HEK293T (cell line): ENCODE results near the gene YPEL2.
A peak's percentile ranks its signal among the peaks of the same experiment; 100 is the strongest.

Source experiments
- CTCF ChIA-PET: fragments of 350-600 bp; formaldehyde crosslinking; extraction: SDS; loops from one replicate; lab custom pipeline; 2021; ENCODE audit warnings: antibody characterized with exemption, inconsistent platforms; lab: Yijun Ruan, JAX
- POLR2A ChIA-PET: fragments of 350-600 bp; formaldehyde crosslinking; extraction: SDS; loops from one replicate; lab custom pipeline; 2020; ENCODE audit warnings: antibody characterized with exemption, inconsistent platforms; lab: Yijun Ruan, JAX
- DNase-seq: peaks from one replicate; pipeline ENCODE4 v3.0.0; 2012; ENCODE audit warnings: mixed read lengths; ENCODE audit errors: extremely low spot score
- ARNT ChIP-seq: fragments of 450-650 bp; IDR thresholded peaks from 2 replicates; pipeline ENCODE4 v1.6.1; 2017; ENCODE audit warnings: mild to moderate bottlenecking
- BHLHE40 ChIP-seq: fragments of 450-650 bp; IDR thresholded peaks from 2 replicates; pipeline ENCODE4 v1.6.1; 2016; ENCODE audit warnings: mild to moderate bottlenecking, moderate library complexity, borderline replicate concordance
- CTBP1 ChIP-seq: fragments of 450-650 bp; IDR thresholded peaks from 2 replicates; pipeline ENCODE4 v1.6.1; 2016; ENCODE audit warnings: borderline replicate concordance
- ELF4 ChIP-seq: fragments of 450-650 bp; IDR thresholded peaks from 2 replicates; pipeline ENCODE4 v1.6.1; 2017; ENCODE audit warnings: antibody characterized with exemption
- FOXA1 ChIP-seq: fragments of 450-650 bp; IDR thresholded peaks from 2 replicates; pipeline ENCODE4 v1.6.1; 2016; ENCODE audit warnings: mild to moderate bottlenecking
- FOXK2 ChIP-seq: fragments of 450-650 bp; IDR thresholded peaks from 2 replicates; pipeline ENCODE4 v1.6.1; 2016; ENCODE audit warnings: mild to moderate bottlenecking
- FOXM1 ChIP-seq: fragments of 450-650 bp; IDR thresholded peaks from 2 replicates; pipeline ENCODE4 v1.6.1; 2017; ENCODE audit warnings: mild to moderate bottlenecking, borderline replicate concordance
- HDGF ChIP-seq: fragments of 450-650 bp; IDR thresholded peaks from 2 replicates; pipeline ENCODE4 v1.6.1; 2017; ENCODE audit warnings: antibody characterized with exemption, borderline replicate concordance
- L3MBTL2 ChIP-seq: fragments of 450-650 bp; conservative IDR thresholded peaks from 2 replicates; pipeline ENCODE4 v1.6.1; 2016; ENCODE audit warnings: mild to moderate bottlenecking
- LEF1 ChIP-seq: fragments of 450-650 bp; IDR thresholded peaks from 2 replicates; pipeline ENCODE4 v1.6.1; 2017; ENCODE audit warnings: mild to moderate bottlenecking, borderline replicate concordance
- NFRKB ChIP-seq: fragments of 450-650 bp; IDR thresholded peaks from 2 replicates; pipeline ENCODE4 v1.6.1; 2016; ENCODE audit warnings: mild to moderate bottlenecking, moderate library complexity
- PKNOX1 ChIP-seq: fragments of 450-650 bp; IDR thresholded peaks from 2 replicates; pipeline ENCODE4 v1.6.1; 2016
- SP1 ChIP-seq: fragments of 450-650 bp; IDR thresholded peaks from 2 replicates; pipeline ENCODE4 v1.6.1; 2017
- SUZ12 ChIP-seq: fragments of 450-650 bp; IDR thresholded peaks from 2 replicates; pipeline ENCODE4 v1.6.1; 2016; ENCODE audit warnings: mild to moderate bottlenecking
- TARDBP ChIP-seq: fragments of 450-650 bp; IDR thresholded peaks from 2 replicates; pipeline ENCODE4 v1.6.1; 2016
- ZNF384 ChIP-seq: fragments of 450-650 bp; IDR thresholded peaks from 2 replicates; pipeline ENCODE4 v1.6.1; 2016

Gene YPEL2

GRCh38 chr17:59366773-59367656, 35.6 kb downstream of the YPEL2 start:
- TF ChIP-seq FOXM1 (no peak), ARNT (no peak), ZNF384 (no peak), FOXA1 (no peak), BHLHE40 (no peak), FOXK2 (no peak), SP1 (no peak), TARDBP (no peak), ELF4 (no peak), NFRKB (no peak), L3MBTL2 (no peak), HDGF (no peak), CTBP1 (no peak), LEF1 (no peak), PKNOX1 (no peak), SUZ12 (no peak)
- POLR2A ChIA-PET, result interaction anchor here (1.1 kb wide), 1 partner anchor 58 kb away, joined by 3 read pairs; no protein-coding TSS in a partner anchor
- CTCF ChIA-PET, result interaction anchor here (1.4 to 1.7 kb wide), 2 partner anchors 11 to 37 kb away, joined by 8 read pairs; no protein-coding TSS in a partner anchor
- DNase-seq, result peak; percentile 49

- TF ChIP-seq NFRKB, result no peak
- no peak for TF ChIP-seq TARDBP
- TF ChIP-seq CTBP1, result no peak
- no peak for TF ChIP-seq FOXM1
- no peak for TF ChIP-seq ELF4
- no peak for TF ChIP-seq HDGF
- no peak for TF ChIP-seq ZNF384
- no peak for TF ChIP-seq SUZ12
- TF ChIP-seq ARNT, result no peak
- TF ChIP-seq SP1, result no peak
- ChIA-PET POLR2A (no interaction called here), CTCF (no interaction called here)
- no peak for DNase-seq
Observed at GRCh38 chr17:59367657-59368045, 36.2 kb downstream of the YPEL2 start.

- TF ChIP-seq ARNT (no peak), ELF4 (no peak), HDGF (no peak), SUZ12 (no peak), ZNF384 (no peak), BHLHE40 (no peak), FOXA1 (no peak), FOXM1 (no peak), FOXK2 (no peak), TARDBP (no peak), NFRKB (no peak), SP1 (no peak), L3MBTL2 (no peak), PKNOX1 (no peak), CTBP1 (no peak)
- DNase-seq, result no peak
- ChIA-PET CTCF (no interaction called here), POLR2A (no interaction called here)
Observed at GRCh38 chr17:59368218-59368857, 36.9 kb downstream of the YPEL2 start.

GRCh38 chr17:59369031-59369975, 37.8 kb downstream of the YPEL2 start:
- POLR2A ChIA-PET, result no interaction called here

More at GRCh38 chr17:59369031-59369975, 37.8 kb downstream of the YPEL2 start:
- DNase-seq, result no peak
- no peak for TF ChIP-seq LEF1
- no peak for TF ChIP-seq BHLHE40
- no peak for TF ChIP-seq ZNF384
- no peak for TF ChIP-seq CTBP1
- no peak for TF ChIP-seq FOXK2
- TF ChIP-seq FOXA1, result no peak
- TF ChIP-seq SP1, result no peak
- no peak for TF ChIP-seq FOXM1
- TF ChIP-seq NFRKB, result no peak
- no peak for TF ChIP-seq SUZ12
- no peak for TF ChIP-seq TARDBP
- no peak for TF ChIP-seq HDGF
- TF ChIP-seq L3MBTL2, result no peak
- CTCF ChIA-PET, result interaction anchor here (0.6 kb wide), 1 partner anchor 35 kb away, joined by 4 read pairs; no protein-coding TSS in a partner anchor
